Endometrium (tissue), 2 donors: Measurements from ENCODE around the gene ZNF629.

Experiments
- FAIRE-seq: peaks from 2 replicates; lab custom pipeline; 2012; peaks lifted over from hg19 to GRCh38; lab: Jason Lieb, UNC
- donor health status: control.
- donor health status: control.

The ZNF629 gene

DNA sequence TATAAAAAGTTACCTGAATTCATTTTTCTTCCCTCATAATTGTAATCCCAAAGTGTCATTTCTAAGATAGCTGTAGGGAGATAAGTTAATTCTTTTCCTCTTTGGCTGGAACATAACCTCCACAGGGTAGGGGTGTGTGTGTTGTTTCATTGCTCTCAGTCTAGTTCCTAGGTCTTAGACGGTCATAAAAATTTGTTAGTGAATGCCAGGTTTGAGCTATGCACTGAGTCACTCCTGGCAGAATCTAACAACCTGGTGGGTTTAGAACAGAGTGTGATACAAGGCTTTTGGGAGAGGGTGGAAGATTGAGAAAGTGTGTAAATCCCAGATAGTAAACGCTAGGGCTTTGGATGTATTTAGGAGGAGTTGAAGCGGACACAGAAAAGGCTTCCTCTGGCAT, 39.7 kb downstream of the ZNF629 start:
- no peak for FAIRE-seq

GRCh38 chr16:30746638-30747175, 40.3 kb downstream of the ZNF629 start:
- no peak for FAIRE-seq

- FAIRE-seq: no peak
Observed at GRCh38 chr16:30745082-30745481, 41.9 kb downstream of the ZNF629 start.

DNA sequence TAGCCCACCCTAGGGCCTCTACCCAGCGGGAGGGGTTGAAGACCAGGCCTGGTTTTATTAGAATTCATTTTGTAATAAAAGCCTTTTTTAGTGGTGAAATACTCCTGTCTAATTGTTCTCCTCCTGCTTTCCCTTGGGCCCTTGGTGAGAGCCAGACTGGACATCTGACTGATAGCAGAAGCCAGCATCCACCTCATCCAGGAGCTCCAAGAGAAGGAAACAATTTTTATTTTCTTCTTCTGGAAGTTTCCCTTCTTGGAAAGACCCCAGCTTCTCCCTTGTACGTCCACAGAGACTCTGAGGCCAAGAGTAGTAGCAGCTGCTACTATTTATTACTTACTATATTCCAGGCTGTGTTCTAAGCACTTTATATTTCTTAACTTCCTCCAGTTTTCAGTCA, 42.8 kb downstream of the ZNF629 start:
- FAIRE-seq: no peak

DNA sequence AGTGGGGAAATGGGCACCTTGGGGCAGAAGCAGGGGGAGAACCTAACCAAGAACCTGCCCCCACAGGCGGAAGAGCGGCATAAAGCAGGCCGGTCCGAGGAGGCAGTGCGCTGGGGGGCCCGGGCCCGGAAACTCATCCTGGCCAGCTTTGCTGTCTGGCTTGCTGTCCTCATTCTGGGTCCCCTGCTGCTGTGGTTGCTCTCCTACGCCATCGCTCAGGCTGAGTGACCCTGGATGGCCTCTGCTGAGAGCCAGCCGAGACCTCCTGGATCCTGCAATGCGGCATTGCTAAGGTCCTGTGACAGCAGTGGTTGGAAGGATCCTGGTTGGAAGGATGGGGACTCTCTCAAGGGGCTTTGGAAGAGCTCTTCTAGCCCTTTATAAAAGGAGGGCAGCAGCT, 43.3 kb downstream of the ZNF629 start:
- no peak for FAIRE-seq

- FAIRE-seq: no peak
Observed at GRCh38 chr16:30741461-30741914, 45.5 kb downstream of the ZNF629 start.

GRCh38 chr16:30740364-30741251, 46.4 kb downstream of the ZNF629 start:
- FAIRE-seq: no peak

- FAIRE-seq: no peak
Observed at GRCh38 chr16:30738984-30739951, 47.7 kb downstream of the ZNF629 start.

DNA sequence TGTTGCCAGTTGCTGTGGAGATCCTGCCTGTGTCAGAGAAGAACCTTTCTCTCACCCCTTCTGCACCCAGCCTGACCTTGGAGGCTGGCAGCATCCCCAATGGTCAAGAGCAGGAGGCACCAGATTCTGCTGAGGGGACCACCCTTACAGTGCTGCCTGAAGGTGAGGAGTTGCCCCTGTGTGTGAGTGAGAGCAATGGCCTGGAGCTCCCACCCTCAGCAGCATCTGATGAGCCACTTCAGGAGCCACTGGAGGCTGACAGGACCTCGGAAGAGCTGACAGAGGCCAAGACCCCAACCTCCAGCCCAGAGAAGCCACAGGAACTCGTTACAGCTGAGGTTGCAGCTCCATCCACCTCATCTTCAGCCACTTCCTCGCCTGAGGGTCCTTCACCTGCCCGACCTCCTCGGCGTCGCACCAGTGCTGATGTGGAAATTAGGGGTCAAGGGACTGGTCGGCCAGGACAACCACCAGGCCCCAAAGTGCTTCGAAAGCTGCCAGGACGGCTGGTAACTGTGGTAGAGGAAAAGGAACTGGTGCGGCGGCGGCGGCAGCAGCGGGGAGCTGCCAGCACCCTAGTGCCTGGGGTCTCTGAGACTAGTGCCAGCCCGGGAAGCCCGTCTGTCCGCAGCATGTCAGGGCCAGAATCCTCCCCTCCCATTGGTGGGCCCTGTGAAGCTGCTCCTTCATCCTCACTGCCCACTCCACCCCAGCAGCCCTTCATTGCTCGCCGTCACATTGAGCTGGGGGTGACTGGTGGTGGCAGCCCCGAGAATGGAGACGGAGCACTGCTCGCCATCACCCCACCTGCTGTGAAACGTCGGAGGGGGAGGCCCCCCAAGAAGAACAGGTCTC, 49.0 kb downstream of the ZNF629 start:
- no peak for FAIRE-seq

GRCh38 chr16:30736995-30737793, 49.8 kb downstream of the ZNF629 start:
- FAIRE-seq: no peak

DNA sequence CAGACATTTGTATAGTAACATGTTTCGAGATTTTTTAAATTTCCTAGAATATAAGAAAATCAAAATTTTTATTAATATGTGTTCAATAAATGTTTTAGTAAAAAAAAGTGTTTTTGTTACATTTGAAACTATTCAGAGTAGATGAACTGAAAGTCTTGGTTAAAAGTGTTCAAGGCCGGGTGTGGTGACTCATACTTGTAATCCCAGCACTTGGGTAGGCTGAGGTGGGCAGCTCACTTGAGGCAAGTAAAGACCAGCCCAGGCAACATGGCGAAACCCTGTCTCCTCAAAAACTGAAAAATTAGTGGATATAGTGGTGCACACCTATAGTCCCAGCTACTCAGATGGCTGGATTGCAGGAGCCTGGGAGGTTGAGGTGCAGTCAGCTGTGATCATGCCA, 55.6 kb downstream of the ZNF629 start:
- FAIRE-seq: no peak

DNA sequence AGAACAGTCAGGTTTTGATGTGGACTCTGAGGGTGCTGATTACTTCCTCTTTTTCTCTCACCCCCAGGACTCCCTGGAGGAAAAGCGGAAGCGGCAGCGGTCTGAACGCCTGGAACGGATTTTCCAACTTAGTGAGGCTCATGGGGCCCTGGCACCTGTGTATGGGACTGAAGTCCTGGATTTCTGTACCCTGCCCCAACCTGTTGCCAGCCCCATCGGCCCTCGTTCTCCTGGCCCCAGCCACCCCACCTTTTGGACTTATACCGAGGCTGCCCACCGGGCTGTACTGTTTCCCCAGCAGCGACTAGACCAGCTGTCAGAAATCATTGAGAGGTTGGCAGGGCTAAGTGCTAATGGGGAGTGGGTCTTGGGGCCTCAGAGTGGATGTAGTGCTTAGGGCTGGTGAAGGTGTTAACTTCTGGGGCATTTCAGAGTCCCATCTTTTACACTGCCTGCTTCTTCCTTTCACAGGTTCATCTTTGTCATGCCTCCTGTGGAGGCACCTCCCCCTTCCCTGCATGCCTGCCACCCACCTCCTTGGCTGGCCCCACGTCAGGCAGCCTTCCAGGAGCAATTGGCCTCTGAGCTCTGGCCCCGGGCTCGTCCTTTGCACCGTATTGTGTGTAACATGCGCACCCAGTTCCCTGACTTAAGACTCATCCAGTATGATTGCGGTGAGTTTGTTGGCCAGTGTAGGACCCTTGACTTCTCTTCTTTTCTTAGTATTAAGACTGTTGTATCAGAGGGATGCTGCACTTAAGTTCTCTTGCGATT, 57.9 kb downstream of the ZNF629 start:
- FAIRE-seq: no peak
